NCI-H82 treated with DMSO at 0.1 percent for 48 hours (cell line): ENCODE results near the gene WWOX.

Source experiments
- DNase-seq: peaks from one replicate; lab custom pipeline; 2025; ENCODE audit not compliant: unreplicated experiment; lab: John Stamatoyannopoulos, UW

The WWOX gene

DNA sequence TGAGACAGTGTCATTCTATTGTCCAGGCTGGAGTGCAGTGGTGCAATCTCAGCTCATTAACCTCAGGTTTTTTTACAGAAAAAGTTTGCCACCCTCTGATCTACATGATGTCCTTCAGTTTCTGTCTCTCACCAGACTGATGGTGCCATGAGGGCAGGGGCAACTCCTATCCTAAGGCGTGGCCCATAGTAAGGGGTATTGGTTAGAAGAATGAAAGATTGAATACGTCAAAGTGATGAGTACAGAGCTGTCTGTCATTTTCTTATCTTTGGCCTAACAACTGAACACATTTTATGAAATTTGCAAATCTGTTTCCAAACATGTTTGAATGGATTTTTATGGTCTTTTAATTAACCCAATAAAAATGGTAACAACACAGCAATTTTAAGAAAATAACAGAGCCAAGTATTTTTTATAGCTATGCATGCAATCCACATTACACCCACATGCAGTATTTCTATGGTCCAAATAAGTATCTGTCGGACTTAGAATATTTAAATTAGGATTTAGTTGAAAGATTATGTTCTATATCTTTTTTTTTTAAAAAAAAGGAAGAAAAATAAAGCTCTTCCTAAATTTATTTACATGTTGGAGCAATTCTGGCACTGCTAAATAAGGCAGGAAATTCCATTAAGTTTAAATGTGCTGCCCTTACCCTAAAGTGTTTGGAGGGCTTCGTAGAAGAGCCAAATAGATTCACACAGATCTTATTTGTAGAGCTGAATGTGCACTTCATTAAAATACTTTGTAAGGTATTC is 192.8 kb downstream of the WWOX start:
- no peak for DNase-seq

- peak; percentile 44 for DNase-seq
Measured at GRCh38 chr16:78292844-78293380, 193.5 kb downstream of the WWOX start.

- no peak for DNase-seq
Measured at GRCh38 chr16:78294538-78295225, 195.2 kb downstream of the WWOX start.

DNA sequence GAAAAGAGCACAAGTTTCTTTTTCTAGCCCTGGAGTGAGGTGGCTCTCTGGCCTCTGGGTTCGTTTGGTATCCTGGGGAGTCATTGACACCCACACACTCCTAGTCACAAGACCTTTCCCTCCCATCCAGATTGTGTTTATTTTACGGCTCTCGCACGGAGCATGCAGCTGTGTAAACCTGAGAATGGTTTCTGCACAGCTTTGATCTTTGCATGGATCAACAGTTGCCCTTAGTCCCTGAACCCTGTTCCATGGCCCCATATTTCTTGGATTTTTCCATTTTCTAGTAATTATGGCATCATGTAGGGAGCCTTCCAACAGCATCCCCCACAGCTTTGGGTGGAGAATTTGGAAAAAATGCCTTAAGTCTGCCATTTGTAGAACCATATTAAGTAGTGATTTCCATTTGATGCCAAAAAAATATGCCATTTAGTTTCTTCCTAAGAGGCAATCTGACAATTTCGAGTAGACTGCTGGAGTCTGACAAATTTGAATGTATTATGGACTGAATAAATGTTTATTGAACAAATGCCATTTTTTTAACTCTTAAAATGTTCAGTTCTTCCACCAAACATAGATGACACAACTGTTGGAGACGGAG is 197.7 kb downstream of the WWOX start:
- DNase-seq, result no peak

- DNase-seq, result no peak
Measured at GRCh38 chr16:78298986-78299385, 199.5 kb downstream of the WWOX start.

DNA sequence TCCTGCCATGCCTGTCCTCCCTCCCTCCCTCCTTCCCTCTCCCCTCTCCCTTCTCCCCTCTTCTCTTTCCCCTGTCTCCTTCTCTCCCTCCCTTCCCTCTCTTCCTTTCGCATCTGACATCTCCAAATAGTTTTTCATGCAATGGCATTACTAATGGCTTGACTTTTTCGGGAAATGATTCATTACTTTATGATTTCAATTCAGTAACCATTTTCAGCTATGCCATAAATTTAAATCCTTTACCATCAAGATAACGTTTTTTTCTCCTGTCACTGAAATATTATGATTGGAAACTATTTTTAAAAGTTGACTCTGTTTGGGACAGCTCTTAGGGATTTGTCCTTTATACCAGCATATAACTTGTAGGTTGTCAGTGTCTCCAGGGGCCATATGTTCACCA is 201.0 kb downstream of the WWOX start:
- no peak for DNase-seq

DNA sequence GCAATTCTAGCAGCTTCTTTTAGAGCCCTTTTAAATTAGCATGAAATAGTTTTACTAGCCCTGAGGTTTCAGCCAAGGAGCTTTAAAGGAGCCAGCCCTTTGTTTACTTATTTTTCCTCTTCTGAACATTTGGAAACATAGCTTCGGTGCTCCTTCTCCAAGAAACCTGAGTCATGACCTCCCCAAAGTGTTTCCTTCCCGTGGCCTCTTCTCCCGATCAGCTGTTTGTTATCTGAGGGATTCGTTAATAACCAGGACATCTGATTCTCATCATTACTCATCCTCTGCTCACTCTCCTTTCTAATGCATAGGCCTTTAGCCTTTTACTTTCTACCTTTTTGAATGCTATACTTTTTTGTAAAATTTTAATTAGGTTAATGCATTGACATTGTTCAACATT is 204.5 kb downstream of the WWOX start:
- DNase-seq, result no peak

DNA sequence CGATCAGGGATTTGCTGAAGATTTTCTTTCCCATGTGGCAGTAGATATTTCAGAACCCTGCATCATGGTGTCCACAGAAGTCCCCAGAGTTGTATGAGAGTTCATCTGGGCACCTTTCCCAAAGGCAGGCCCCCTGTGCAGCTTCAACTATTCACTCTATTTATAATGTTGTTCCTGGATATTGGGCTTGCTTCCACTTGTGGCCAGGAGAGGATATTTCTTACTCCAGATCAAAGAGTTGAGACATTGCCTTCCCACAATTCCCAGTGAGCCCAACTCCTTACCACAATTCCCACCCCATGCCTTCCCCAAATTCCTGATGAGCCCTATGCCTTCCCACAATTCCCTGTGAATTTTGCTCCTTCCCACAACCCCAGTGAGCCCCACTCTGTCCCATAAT is 206.9 kb downstream of the WWOX start:
- DNase-seq, result no peak

- no peak for DNase-seq
Measured at GRCh38 chr16:78307824-78308528, 208.5 kb downstream of the WWOX start.

- DNase-seq, result no peak
Measured at GRCh38 chr16:78309763-78310162, 210.3 kb downstream of the WWOX start.

DNA sequence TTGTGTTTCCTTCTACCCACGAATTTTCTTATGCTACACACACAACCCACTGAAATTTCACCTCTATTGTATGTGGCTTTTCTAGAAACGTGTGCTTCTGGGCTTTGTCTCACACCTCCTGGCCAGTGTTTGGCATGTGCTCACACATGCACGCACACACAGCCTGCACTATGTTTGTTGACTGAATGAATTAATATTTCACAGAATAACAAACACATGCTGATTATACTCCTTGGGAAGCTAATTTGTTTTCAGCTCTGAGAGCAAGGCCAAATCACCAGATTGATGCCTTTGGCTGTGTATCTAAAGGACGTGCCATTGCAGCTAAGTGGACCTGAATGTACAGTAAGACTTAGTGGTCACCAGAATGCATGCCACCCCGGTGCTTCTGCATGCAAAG is 210.7 kb downstream of the WWOX start:
- DNase-seq, result no peak

DNA sequence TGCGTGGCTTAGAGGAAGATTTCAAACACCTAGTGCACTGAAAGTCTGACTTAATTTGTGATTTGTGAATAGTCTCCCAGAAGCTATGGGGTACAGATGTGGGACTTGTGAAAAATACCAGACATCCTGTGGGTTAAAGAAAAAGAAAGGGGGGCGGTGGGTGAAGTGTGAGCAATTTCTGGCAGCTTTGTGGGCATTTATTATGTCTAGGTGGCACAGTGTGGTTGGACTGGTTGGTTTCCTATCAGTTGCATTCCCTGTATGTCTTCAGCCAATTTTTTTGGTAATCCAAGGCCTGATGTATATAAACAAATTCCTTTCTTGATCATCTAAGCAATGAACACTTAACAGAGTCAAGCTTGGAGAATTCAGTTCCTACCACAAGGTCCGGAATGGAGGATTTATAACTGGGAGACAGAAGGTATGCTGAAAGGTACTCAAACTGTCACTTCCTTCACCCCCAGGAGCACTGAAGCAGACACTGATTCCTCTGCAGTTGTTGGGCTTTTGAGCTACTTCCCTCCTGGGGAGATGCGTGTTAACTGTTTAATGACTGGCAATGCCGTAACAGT is 211.6 kb downstream of the WWOX start:
- no peak for DNase-seq

GRCh38 chr16:78311831-78312230 is 212.4 kb downstream of the WWOX start:
- no peak for DNase-seq

GRCh38 chr16:78317564-78318240 is 218.2 kb downstream of the WWOX start:
- no peak for DNase-seq

- DNase-seq, result no peak
Measured at GRCh38 chr16:78321620-78322360, 222.3 kb downstream of the WWOX start.

DNA sequence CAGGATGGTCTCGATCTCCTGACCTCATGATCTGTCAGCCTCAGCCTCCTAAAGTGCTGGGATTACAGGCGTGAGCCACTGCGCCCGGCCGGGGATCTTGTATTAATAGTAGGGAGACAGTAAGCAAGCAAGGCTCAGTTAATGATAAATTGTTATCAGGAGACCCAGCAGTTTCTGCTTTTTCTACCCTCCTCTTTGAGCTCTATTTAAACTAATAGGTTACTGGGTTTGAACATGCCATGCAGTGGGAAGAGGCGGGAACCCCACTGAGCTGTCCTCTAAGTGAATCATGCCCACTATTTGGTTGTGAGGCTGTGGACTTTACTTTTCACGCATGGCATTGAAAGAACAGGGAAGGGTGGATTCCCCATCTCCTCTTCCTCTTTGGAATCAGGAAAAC is 223.9 kb downstream of the WWOX start:
- DNase-seq, result no peak

DNA sequence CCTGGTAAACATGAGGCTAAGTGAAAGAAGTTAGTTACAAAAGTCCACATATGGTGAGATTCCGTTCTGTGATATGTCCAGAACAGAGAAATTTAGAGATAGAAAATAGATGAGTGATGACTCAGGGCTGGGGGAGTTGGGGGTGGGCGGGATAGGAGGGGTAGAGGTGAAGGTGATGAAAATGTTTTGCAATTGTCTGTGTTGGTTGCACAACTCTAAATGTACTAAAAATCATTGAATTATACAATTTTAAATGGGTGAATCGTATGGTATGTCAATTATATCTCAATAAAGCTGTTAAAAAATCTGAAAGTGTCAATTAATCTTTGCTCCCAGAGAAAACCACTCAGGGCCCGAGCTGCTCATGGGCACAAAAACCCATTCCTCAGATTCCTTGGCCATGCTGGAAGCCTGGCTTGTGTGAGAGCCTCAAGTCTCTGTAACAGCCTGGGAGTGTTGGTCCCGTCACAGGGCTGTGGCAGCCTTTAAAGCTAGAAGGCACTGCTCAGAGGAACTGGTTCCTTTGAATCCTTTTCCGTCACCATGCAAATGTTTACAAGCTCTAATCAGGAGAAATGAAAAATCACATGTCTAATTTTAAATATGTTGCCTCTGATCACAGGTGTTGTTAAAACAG is 225.3 kb downstream of the WWOX start:
- DNase-seq, result no peak

DNA sequence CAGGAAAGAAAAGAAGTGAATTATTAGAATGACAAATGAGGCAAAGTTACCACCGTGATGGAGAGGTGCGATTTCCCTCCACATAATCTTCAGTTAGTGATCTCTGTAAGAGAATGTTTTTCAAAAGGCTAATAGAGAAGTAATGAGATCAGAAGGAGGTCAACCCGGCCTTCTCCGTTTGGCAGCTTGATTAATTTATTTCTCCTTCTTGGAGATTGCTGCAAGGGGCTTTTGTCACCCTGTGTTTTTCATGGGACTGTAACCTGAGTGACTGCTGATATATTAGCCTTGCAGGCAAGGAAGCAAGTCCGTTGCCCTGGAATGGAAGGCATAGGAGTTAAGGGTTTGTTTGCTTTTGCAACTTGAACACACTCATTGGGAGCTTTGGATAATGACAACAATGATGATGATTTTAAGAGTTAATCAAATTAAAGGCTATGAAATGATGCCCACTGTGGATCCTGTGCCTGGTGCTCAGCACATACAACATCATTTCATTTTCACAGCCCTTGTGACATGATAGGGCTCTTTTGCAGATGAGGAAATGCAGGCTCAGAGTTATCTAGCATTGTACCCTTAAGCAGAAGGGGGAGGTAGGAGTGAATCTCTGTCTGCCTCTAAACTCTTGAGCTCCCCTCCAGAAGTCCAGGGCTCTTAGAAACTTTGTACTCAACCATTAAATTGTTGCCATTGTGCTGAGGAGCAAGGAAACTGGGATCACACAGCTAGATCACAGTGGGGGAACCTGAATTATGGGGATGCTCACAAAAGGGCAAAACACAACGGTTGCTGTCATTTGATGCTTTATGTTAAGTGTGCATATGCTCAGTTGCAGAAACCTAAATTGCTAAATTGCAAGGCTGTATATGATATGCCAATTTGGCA is 226.3 kb downstream of the WWOX start:
- DNase-seq, result peak; percentile 33
